A549 treated with Mapracorat at 1 μM for 4 hours (cell line): ENCODE measurements around the gene USP17L25. TPM values are rescaled to one million over a fixed set of nuclear protein-coding genes. Genes with fewer than 3 reads are reported as not detected.

ENCODE experiments used
- total RNA-seq: library from RNA; stranded (reverse); fragments of 200-300 nt; extraction: Qiagen RNA extraction; gene quantifications from 5 replicates; pipeline ENCODE4 v1.2.3, GENCODE V29; 2022

The USP17L25 gene, protein sequence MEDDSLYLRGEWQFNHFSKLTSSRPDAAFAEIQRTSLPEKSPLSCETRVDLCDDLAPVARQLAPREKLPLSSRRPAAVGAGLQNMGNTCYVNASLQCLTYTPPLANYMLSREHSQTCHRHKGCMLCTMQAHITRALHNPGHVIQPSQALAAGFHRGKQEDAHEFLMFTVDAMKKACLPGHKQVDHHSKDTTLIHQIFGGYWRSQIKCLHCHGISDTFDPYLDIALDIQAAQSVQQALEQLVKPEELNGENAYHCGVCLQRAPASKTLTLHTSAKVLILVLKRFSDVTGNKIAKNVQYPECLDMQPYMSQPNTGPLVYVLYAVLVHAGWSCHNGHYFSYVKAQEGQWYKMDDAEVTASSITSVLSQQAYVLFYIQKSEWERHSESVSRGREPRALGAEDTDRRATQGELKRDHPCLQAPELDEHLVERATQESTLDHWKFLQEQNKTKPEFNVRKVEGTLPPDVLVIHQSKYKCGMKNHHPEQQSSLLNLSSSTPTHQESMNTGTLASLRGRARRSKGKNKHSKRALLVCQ
- not detected in 5 replicates for total RNA-seq

DNA sequence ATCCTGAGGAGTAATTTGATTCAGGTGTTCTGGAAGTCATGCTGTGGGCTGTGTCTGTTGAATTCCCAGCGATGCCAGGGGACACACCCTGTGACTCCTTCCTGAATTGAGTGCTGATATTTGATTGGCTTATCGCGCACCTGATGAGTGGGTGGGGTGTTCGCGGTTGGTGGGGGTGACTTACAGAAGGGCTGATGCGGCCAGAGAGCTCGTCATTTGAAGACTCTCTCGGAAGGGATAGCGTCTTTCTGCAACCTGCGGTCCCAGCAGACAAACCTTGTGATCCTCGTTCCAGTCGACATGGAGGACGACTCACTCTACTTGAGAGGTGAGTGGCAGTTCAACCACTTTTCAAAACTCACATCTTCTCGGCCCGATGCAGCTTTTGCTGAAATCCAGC, at the start of gene USP17L25:
USP17L25 (plus strand) TSS at position 301 of the 400 bp plus-strand sequence; CDS start at position 301, 0 bp downstream.

DNA sequence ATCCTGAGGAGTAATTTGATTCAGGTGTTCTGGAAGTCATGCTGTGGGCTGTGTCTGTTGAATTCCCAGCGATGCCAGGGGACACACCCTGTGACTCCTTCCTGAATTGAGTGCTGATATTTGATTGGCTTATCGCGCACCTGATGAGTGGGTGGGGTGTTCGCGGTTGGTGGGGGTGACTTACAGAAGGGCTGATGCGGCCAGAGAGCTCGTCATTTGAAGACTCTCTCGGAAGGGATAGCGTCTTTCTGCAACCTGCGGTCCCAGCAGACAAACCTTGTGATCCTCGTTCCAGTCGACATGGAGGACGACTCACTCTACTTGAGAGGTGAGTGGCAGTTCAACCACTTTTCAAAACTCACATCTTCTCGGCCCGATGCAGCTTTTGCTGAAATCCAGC, 4.8 kb upstream of the USP17L25 start, which contains the start of gene USP17L24:
USP17L24 (plus strand) TSS at position 301 of the 400 bp plus-strand sequence; CDS start at position 301, 0 bp downstream.

DNA sequence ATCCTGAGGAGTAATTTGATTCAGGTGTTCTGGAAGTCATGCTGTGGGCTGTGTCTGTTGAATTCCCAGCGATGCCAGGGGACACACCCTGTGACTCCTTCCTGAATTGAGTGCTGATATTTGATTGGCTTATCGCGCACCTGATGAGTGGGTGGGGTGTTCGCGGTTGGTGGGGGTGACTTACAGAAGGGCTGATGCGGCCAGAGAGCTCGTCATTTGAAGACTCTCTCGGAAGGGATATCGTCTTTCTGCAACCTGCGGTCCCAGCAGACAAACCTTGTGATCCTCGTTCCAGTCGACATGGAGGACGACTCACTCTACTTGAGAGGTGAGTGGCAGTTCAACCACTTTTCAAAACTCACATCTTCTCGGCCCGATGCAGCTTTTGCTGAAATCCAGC, 4.6 kb downstream of the USP17L25 start, which contains the start of gene USP17L26:
USP17L26 (plus strand) TSS at position 301 of the 400 bp plus-strand sequence; CDS start at position 301, 0 bp downstream.

DNA sequence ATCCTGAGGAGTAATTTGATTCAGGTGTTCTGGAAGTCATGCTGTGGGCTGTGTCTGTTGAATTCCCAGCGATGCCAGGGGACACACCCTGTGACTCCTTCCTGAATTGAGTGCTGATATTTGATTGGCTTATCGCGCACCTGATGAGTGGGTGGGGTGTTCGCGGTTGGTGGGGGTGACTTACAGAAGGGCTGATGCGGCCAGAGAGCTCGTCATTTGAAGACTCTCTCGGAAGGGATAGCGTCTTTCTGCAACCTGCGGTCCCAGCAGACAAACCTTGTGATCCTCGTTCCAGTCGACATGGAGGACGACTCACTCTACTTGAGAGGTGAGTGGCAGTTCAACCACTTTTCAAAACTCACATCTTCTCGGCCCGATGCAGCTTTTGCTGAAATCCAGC, 9.4 kb downstream of the USP17L25 start, which contains the start of gene USP17L5:
USP17L5 (plus strand) TSS at position 301 of the 400 bp plus-strand sequence; CDS start at position 301, 0 bp downstream.

DNA sequence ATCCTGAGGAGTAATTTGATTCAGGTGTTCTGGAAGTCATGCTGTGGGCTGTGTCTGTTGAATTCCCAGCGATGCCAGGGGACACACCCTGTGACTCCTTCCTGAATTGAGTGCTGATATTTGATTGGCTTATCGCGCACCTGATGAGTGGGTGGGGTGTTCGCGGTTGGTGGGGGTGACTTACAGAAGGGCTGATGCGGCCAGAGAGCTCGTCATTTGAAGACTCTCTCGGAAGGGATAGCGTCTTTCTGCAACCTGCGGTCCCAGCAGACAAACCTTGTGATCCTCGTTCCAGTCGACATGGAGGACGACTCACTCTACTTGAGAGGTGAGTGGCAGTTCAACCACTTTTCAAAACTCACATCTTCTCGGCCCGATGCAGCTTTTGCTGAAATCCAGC, 14.1 kb downstream of the USP17L25 start, which contains the start of gene USP17L27:
USP17L27 (plus strand) TSS at position 301 of the 400 bp plus-strand sequence; CDS start at position 301, 0 bp downstream.

DNA sequence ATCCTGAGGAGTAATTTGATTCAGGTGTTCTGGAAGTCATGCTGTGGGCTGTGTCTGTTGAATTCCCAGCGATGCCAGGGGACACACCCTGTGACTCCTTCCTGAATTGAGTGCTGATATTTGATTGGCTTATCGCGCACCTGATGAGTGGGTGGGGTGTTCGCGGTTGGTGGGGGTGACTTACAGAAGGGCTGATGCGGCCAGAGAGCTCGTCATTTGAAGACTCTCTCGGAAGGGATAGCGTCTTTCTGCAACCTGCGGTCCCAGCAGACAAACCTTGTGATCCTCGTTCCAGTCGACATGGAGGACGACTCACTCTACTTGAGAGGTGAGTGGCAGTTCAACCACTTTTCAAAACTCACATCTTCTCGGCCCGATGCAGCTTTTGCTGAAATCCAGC, 18.9 kb downstream of the USP17L25 start, which contains the start of gene USP17L28:
USP17L28 (plus strand) TSS at position 301 of the 400 bp plus-strand sequence; CDS start at position 301, 0 bp downstream.

DNA sequence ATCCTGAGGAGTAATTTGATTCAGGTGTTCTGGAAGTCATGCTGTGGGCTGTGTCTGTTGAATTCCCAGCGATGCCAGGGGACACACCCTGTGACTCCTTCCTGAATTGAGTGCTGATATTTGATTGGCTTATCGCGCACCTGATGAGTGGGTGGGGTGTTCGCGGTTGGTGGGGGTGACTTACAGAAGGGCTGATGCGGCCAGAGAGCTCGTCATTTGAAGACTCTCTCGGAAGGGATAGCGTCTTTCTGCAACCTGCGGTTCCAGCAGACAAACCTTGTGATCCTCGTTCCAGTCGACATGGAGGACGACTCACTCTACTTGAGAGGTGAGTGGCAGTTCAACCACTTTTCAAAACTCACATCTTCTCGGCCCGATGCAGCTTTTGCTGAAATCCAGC, 23.6 kb downstream of the USP17L25 start, which contains the start of gene USP17L29:
USP17L29 (plus strand) TSS at position 301 of the 400 bp plus-strand sequence; CDS start at position 301, 0 bp downstream.

DNA sequence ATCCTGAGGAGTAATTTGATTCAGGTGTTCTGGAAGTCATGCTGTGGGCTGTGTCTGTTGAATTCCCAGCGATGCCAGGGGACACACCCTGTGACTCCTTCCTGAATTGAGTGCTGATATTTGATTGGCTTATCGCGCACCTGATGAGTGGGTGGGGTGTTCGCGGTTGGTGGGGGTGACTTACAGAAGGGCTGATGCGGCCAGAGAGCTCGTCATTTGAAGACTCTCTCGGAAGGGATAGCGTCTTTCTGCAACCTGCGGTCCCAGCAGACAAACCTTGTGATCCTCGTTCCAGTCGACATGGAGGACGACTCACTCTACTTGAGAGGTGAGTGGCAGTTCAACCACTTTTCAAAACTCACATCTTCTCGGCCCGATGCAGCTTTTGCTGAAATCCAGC, 33.1 kb downstream of the USP17L25 start, which contains the start of gene USP17L30:
USP17L30 (plus strand) TSS at position 301 of the 400 bp plus-strand sequence; CDS start at position 301, 0 bp downstream.

Other genes starting within 250 kb of the USP17L25 start
- gene FAM90A26, start 159.5 kb upstream of the USP17L25 start, total RNA-seq = not detected in 5 replicates
- not detected in 5 replicates for gene USP17L10, start 119.3 kb upstream of the USP17L25 start, total RNA-seq
- not detected in 5 replicates for gene USP17L11, start 114.5 kb upstream of the USP17L25 start, total RNA-seq
- not detected in 5 replicates for gene USP17L12, start 109.8 kb upstream of the USP17L25 start, total RNA-seq
- not detected in 5 replicates for gene USP17L13, start 105.0 kb upstream of the USP17L25 start, total RNA-seq
- not detected in 5 replicates for gene USP17L15, start 95.5 kb upstream of the USP17L25 start, total RNA-seq
- gene USP17L17, start 86.0 kb upstream of the USP17L25 start, total RNA-seq = not detected in 5 replicates
- not detected in 5 replicates for gene USP17L18, start 81.3 kb upstream of the USP17L25 start, total RNA-seq
- not detected in 5 replicates for gene USP17L19, start 76.5 kb upstream of the USP17L25 start, total RNA-seq
- gene USP17L20, start 71.8 kb upstream of the USP17L25 start, total RNA-seq = not detected in 5 replicates
- gene USP17L21, start 67.0 kb upstream of the USP17L25 start, total RNA-seq = not detected in 5 replicates
- not detected in 5 replicates for gene USP17L22, start 62.3 kb upstream of the USP17L25 start, total RNA-seq
- gene USP17L24, start 4.7 kb upstream of the USP17L25 start, total RNA-seq = not detected in 5 replicates
- gene USP17L26, start 4.7 kb downstream of the USP17L25 start, total RNA-seq = not detected in 5 replicates
- not detected in 5 replicates for gene USP17L5, start 9.5 kb downstream of the USP17L25 start, total RNA-seq
- gene USP17L27, start 14.2 kb downstream of the USP17L25 start, total RNA-seq = not detected in 5 replicates
- gene USP17L28, start 19.0 kb downstream of the USP17L25 start, total RNA-seq = not detected in 5 replicates
- not detected in 5 replicates for gene USP17L29, start 23.7 kb downstream of the USP17L25 start, total RNA-seq
- not detected in 5 replicates for gene USP17L30, start 33.2 kb downstream of the USP17L25 start, total RNA-seq
- not detected in 5 replicates for gene DEFB131A, start 114.5 kb downstream of the USP17L25 start, total RNA-seq